Right atrium auricular region (tissue), 2 donors: ENCODE measurements around the gene MIOX. TPM values are rescaled to one million over a fixed set of nuclear protein-coding genes. Genes with fewer than 3 reads are reported as not detected.

ENCODE experiments used
- DNase-seq: peaks from one replicate; pipeline ENCODE4 v3.0.0-alpha.2; 2019; ENCODE audit warnings: low spot score
- H3K27ac ChIP-seq, 2 donors: fragments of 200-600 bp; sonication (generic); 1 replicate in 1 of 2; 2 replicates in 1 of 2; pipeline ENCODE4 v1.5.1; 2016 to 2019
- H3K27me3 ChIP-seq, 2 donors: fragments of 200-600 bp; sonication (generic); one replicate each; pipeline versions ENCODE4 v1.5.1 to v1.6.0; 2017 to 2019
- H3K36me3 ChIP-seq: fragments of 200-600 bp; sonication (generic); one replicate; pipeline ENCODE4 v1.5.1; 2016
- H3K4me1 ChIP-seq, 2 donors: fragments of 200-600 bp; sonication (generic); one replicate each; pipeline versions ENCODE4 v1.5.1 to v1.6.0; 2017 to 2019
- H3K4me3 ChIP-seq, 2 donors: fragments of 200-600 bp; sonication (generic); 1 replicate in 1 of 2; 2 replicates in 1 of 2; pipeline ENCODE4 v1.5.1; 2017 to 2019; ENCODE audit warnings: mild to moderate bottlenecking in 1 of 2, moderate library complexity in 1 of 2
- H3K9me3 ChIP-seq, 2 donors: fragments of 200-600 bp; sonication (generic); one replicate each; pipeline ENCODE4 v1.5.1; 2019
- total RNA-seq, 2 donors: library from RNA; depleted of rRNA; stranded (reverse); fragments of >200 nt; gene quantifications; one replicate each; pipeline ENCODE4 v1.1.0, GENCODE V29; 2016
- TF ChIP-seq, protein P1 (sequence below), 2 donors: fragments of 200-600 bp; sonication (generic); IDR thresholded peaks; one replicate each; pipeline ENCODE4 v1.5.1; 2019; ENCODE audit warnings: antibody characterized with exemption in 2 of 2

The MIOX gene
- total RNA-seq, 2 donors from 2014 or later: not detected

- H3K4me3 ChIP-seq: no peak overlapping the region
- TF ChIP-seq, protein P1, sequence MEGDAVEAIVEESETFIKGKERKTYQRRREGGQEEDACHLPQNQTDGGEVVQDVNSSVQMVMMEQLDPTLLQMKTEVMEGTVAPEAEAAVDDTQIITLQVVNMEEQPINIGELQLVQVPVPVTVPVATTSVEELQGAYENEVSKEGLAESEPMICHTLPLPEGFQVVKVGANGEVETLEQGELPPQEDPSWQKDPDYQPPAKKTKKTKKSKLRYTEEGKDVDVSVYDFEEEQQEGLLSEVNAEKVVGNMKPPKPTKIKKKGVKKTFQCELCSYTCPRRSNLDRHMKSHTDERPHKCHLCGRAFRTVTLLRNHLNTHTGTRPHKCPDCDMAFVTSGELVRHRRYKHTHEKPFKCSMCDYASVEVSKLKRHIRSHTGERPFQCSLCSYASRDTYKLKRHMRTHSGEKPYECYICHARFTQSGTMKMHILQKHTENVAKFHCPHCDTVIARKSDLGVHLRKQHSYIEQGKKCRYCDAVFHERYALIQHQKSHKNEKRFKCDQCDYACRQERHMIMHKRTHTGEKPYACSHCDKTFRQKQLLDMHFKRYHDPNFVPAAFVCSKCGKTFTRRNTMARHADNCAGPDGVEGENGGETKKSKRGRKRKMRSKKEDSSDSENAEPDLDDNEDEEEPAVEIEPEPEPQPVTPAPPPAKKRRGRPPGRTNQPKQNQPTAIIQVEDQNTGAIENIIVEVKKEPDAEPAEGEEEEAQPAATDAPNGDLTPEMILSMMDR (IDR thresholded peaks at IDR 0.05): no peak
- no peaks in the 10 kb centered on the region for H3K27me3 ChIP-seq
- no peak overlapping the region for H3K27ac ChIP-seq
- H3K9me3 ChIP-seq: no peaks in the 10 kb centered on the region
- DNase-seq: no peak
- no peaks in the 10 kb centered on the region for H3K4me1 ChIP-seq
- H3K36me3 ChIP-seq: no peaks in the 10 kb centered on the region
Measured at GRCh38 chr22:50488006-50488677, 1.5 kb downstream of the MIOX start.

DNA sequence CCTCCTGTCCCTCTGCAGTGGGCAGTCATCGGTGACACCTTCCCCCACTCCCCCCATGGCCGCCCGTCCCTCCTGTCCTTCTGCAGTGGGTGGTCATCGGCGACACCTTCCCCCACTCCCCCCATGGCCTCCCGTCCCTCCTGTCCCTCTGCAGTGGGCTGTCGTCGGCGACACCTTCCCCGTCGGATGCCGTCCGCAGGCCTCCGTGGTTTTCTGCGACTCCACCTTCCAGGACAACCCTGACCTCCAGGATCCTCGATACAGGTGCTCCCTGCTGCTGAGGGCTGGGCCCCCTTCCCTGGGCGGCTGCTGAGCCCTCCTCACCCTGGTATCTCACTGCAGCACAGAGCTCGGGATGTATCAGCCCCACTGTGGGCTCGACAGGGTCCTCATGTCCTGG, 2.2 kb downstream of the MIOX start:
- TF ChIP-seq, protein P1 (IDR thresholded peaks at IDR 0.05): no peak

DNA sequence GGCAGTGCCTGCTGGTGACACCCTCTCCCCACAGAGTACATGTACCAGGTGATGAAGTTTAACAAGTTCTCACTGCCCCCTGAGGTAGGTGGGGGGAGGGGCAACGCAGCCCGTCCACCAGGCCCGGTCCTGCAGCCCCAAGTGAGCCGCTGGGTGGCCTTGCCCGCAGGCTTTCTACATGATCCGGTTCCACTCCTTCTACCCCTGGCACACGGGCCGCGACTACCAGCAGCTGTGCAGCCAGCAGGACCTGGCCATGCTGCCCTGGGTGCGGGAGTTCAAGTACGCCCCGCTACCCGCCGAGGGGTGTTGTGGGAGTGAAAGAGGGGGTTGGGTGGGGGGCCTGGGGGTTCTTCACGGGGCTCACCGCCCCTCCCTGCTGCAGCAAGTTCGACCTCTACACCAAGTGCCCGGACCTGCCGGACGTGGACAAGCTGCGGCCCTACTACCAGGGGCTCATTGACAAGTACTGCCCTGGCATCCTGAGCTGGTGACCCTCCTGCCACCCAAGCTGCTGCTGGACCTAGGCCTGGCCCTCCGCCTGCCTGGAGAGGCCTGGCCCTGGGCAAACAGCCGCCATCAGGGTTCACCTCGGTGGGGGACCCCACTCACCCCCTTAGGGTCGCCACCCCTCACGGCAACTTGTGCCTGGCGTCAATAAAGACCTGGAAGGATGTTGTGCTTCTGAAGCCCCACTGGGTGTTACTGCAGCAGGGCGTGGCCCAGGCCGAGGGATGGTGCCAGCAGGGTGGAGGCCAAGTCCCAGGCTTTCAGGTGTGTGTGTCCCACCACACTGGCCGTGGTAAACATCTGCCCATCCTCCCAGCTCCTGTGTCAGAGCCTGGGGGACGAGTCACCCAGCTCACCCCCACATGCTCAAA, 2.9 kb downstream of the MIOX start:
- TF ChIP-seq, protein P1 (IDR thresholded peaks at IDR 0.05): no peak
- Histone ChIP-seq H3K9me3 (no peaks in the 10 kb centered on the region), H3K27me3 (no peaks in the 10 kb centered on the region), H3K27ac (no peak overlapping the region), H3K36me3 (no peaks in the 10 kb centered on the region), H3K4me1 (no peaks in the 10 kb centered on the region), H3K4me3 (no peak overlapping the region)
- DNase-seq: no peak

More for the DNA sequence above, 2.2 kb downstream of the MIOX start:
- Histone ChIP-seq H3K9me3 (no peaks in the 10 kb centered on the region), H3K27me3 (no peaks in the 10 kb centered on the region), H3K27ac (no peak overlapping the region), H3K4me1 (no peaks in the 10 kb centered on the region), H3K4me3 (no peak overlapping the region), H3K36me3 (no peaks in the 10 kb centered on the region)
- no peak for DNase-seq

- H3K4me1 ChIP-seq: no peaks in the 10 kb centered on the region
- H3K27ac ChIP-seq: no peak overlapping the region
- no peaks in the 10 kb centered on the region for H3K36me3 ChIP-seq
- no peak overlapping the region for H3K4me3 ChIP-seq
- no peaks in the 10 kb centered on the region for H3K9me3 ChIP-seq
- H3K27me3 ChIP-seq: no peaks in the 10 kb centered on the region
- TF ChIP-seq, protein P1 (IDR thresholded peaks at IDR 0.05): no peak
- DNase-seq: no peak
Measured at GRCh38 chr22:50490531-50491308, 4.1 kb downstream of the MIOX start.

DNA sequence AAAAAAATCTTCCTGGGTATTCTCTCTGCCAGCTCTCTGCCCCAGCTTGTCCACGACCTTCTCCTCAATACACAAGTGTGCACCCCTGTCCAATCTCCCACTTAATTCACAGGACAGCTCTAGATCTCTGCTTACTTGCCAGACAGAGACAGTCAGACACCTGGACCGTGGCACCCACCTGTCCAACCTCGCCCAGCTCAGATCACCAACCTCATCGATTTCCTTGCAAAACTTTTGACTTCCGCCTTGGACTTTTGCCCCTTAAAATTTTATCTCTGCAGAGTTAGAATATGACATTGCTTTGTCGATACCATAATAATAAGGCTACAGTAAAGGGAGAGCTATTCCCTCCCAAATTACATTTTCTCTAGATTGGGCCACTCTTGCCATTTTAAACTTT, 10.4 kb downstream of the MIOX start:
- H3K4me3 ChIP-seq: no peak overlapping the region
- H3K9me3 ChIP-seq: no peaks in the 10 kb centered on the region
- H3K27me3 ChIP-seq: no peaks in the 10 kb centered on the region
- H3K4me1 ChIP-seq: peaks cover 0 to 5% of the 10 kb centered on the region in 2 donors
- TF ChIP-seq, protein P1 (IDR thresholded peaks at IDR 0.05): no peak
- H3K36me3 ChIP-seq: no peaks in the 10 kb centered on the region
- H3K27ac ChIP-seq: no peak overlapping the region
- no peak for DNase-seq
